Smooth muscle cell (in vitro differentiated cells): ENCODE results near the gene NCOA4. TPM values are rescaled to one million over a fixed set of nuclear protein-coding genes. Genes with fewer than 3 reads are reported as not detected.
"Not testable (repeated sequence)": the region's sequence is repeated elsewhere in the genome, so short reads cannot be mapped to it uniquely, and the experiment has no call there.

Experiments used
- DNase-seq: peaks from one replicate; lab custom pipeline; 2025; ENCODE audit not compliant: unreplicated experiment; lab: John Stamatoyannopoulos, UW
- H2AFZ ChIP-seq: fragments of 200-600 bp; sonication (generic); 2 replicates; pipeline ENCODE4 v1.6.0; 2016; ENCODE audit warnings: antibody characterized with exemption, low read depth, mild to moderate bottlenecking
- H3F3A ChIP-seq: fragments of 200-600 bp; sonication (generic); 2 replicates; pipeline ENCODE4 v1.6.0; 2017; ENCODE audit warnings: antibody characterized with exemption, low read depth
- H3K27ac ChIP-seq: fragments of 200-600 bp; sonication (generic); 2 replicates; pipeline ENCODE4 v1.5.1; 2016; ENCODE audit warnings: low read depth, mild to moderate bottlenecking
- H3K27me3 ChIP-seq: fragments of 200-600 bp; sonication (generic); 2 replicates; pipeline ENCODE4 v1.6.1; 2016; ENCODE audit warnings: low read depth, mild to moderate bottlenecking
- H3K36me3 ChIP-seq: fragments of 200-600 bp; sonication (generic); 2 replicates; pipeline ENCODE4 v1.5.1; 2016; ENCODE audit warnings: low read depth
- H3K4me1 ChIP-seq: fragments of 200-600 bp; sonication (generic); 2 replicates; pipeline ENCODE4 v1.5.1; 2016; ENCODE audit warnings: low read depth
- H3K4me2 ChIP-seq: fragments of 200-600 bp; sonication (generic); 2 replicates; pipeline ENCODE4 v1.6.0; 2016; ENCODE audit warnings: mild to moderate bottlenecking
- H3K4me3 ChIP-seq: fragments of 200-600 bp; sonication (generic); 2 replicates; pipeline ENCODE4 v1.5.1; 2016; ENCODE audit warnings: mild to moderate bottlenecking
- H3K79me2 ChIP-seq: fragments of 200-600 bp; sonication (generic); 2 replicates; pipeline ENCODE4 v1.6.0; 2016; ENCODE audit warnings: low read depth, mild to moderate bottlenecking
- H3K9ac ChIP-seq: fragments of 200-600 bp; sonication (generic); 2 replicates; pipeline ENCODE4 v1.6.0; 2016; ENCODE audit warnings: low read depth
- H3K9me3 ChIP-seq: fragments of 200-600 bp; sonication (generic); replicated peaks from 2 replicates; pipeline ENCODE4 v1.5.1; 2016; ENCODE audit warnings: low read depth
- H4K20me1 ChIP-seq: fragments of 200-600 bp; sonication (generic); 2 replicates; pipeline ENCODE4 v1.6.0; 2016; ENCODE audit warnings: low read depth
- CTCF ChIP-seq: fragments of 200-600 bp; sonication (generic); IDR thresholded peaks from 2 replicates; pipeline ENCODE4 v1.5.1; 2017; ENCODE audit warnings: borderline replicate concordance, mild to moderate bottlenecking, antibody characterized with exemption; ENCODE audit not compliant: insufficient read depth, poor library complexity, severe bottlenecking
- WGBS: methylation state at CpG from one replicate; pipeline ENCODE4 v1.1.7; 2016; ENCODE audit warnings: low lambda C conversion rate; 5-methylcytosine and 5-hydroxymethylcytosine counted together
- polyA plus RNA-seq: library from polyadenylated mRNA; unstranded; fragments of >200 nt; fragmentation: Nextera tagmentation; extraction: Ambion mirVana; gene quantifications from 2 replicates; pipeline ENCODE4 v1.2.1, GENCODE V29; 2016
- total RNA-seq: library from RNA; depleted of rRNA; stranded (reverse); fragments of >200 nt; gene quantifications from 2 replicates; pipeline ENCODE4 v1.2.3, GENCODE V29; 2014

Gene NCOA4
- total and polyA plus RNA-seq, 2 experiments from 2014 or later: 61.3 to 147 TPM

GRCh38 chr10:46001187-46001756, 29.2 kb downstream of the NCOA4 start:
- peaks cover 5% of the 10 kb centered on the region for H3K36me3 ChIP-seq
- H3K4me3 ChIP-seq: no peak overlapping the region

DNA sequence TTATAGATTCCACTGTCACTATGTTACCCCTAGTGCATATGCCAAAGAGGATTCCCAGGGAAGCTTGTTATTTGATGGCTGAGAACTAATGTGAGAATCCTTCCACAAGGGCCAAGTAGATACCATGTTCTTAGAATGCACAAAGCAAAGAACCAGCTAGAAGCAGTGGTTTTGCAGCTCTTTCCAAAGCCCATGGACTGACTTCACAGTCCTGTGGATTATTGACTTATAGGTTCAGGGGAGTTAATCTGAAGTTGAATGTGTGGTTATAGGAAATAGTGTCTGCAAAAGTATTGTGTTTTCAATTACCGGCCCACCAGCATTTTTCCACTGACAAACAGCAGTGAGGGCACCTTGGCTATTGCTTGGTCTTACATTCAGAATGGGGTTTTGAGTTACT, 29.9 kb downstream of the NCOA4 start:
- H3K36me3 ChIP-seq: peaks cover 5% of the 10 kb centered on the region
- H3K9me3 ChIP-seq: no peaks in the 10 kb centered on the region
- H3K27ac ChIP-seq: no peak overlapping the region
- no peaks in the 10 kb centered on the region for H3K27me3 ChIP-seq
- H2AFZ ChIP-seq: no peak overlapping the region
- H3K4me1 ChIP-seq: no peaks in the 10 kb centered on the region
- no peaks in the 10 kb centered on the region for H3K79me2 ChIP-seq
- peaks cover 17% of the 10 kb centered on the region for H4K20me1 ChIP-seq
- 100% methylated on average over 1 of the region's 1 CpG for WGBS
- H3K4me3 ChIP-seq: no peak overlapping the region
- no peaks in the 10 kb centered on the region for H3F3A ChIP-seq
- no peak for TF ChIP-seq CTCF
- no peak overlapping the region for H3K4me2 ChIP-seq
- no peak overlapping the region for H3K9ac ChIP-seq
- no peak for DNase-seq

More at GRCh38 chr10:46001187-46001756, 29.2 kb downstream of the NCOA4 start:
- no peak for TF ChIP-seq CTCF
- no peak for DNase-seq
- Histone ChIP-seq H4K20me1 (peaks cover 24% of the 10 kb centered on the region), H3K79me2 (no peaks in the 10 kb centered on the region), H3K27ac (no peak overlapping the region), H3K9ac (no peak overlapping the region), H3K4me2 (no peak overlapping the region), H3F3A (peaks cover 4% of the 10 kb centered on the region), H3K27me3 (no peaks in the 10 kb centered on the region), H3K9me3 (no peaks in the 10 kb centered on the region), H3K4me1 (no peaks in the 10 kb centered on the region), H2AFZ (no peak overlapping the region)
- whole genome bisulfite sequencing: 75% methylated on average over 5 of the region's 5 CpGs

- H3K4me2 ChIP-seq, H3K36me3 ChIP-seq, H3K27me3 ChIP-seq, H3F3A ChIP-seq, H3K9ac ChIP-seq, H3K79me2 ChIP-seq, H2AFZ ChIP-seq, H3K4me3 ChIP-seq, H3K4me1 ChIP-seq, H3K27ac ChIP-seq, DNase-seq, H3K9me3 ChIP-seq: not testable (repeated sequence)
- 95% methylated on average over 5 of the region's 5 CpGs for WGBS
- H4K20me1 ChIP-seq: peaks cover 14% of the 10 kb centered on the region
Observed at GRCh38 chr10:45999955-46000354, 30.5 kb downstream of the NCOA4 start.

DNA sequence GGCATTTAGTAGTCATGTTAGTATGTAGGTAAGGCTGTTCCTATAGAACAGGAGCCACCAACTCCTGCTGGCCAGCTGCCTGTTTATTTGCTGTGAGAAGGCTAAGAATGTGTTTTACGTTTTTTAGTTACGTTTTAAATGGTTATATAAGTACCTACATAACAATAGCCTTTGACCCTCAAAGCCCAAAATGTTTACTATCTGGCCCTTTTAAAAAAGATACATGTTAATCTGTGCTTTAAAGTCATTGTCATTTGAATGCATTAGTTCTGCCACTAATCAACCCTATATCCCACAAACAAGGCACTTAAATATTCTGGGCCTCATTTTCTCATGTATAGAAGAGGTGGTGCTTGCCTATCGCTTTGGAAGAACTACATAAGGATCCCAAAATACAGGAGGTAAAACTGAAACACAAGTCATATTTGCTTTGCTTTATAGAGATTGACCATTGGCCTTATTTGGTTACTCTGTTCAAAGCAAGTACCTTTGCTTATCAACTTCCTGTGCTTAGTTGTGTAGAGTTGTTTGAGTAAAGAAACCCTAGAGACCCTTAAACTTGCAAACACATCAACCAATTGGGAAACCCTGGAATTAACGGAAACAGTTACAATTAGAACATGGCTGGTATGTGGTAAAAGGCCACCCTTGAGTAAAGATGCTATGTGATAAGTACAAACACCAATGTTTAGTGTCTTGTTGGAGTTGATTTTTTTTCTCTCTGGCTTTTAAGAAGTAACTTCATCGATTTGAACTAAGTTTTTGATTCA, 32.2 kb downstream of the NCOA4 start:
- Histone ChIP-seq H3F3A (no peaks in the 10 kb centered on the region), H3K27me3 (no peaks in the 10 kb centered on the region), H3K4me3 (no peak overlapping the region), H3K9ac (no peak overlapping the region), H3K9me3 (no peaks in the 10 kb centered on the region), H3K36me3 (peaks cover 5% of the 10 kb centered on the region), H2AFZ (no peak overlapping the region), H4K20me1 (peaks cover 18% of the 10 kb centered on the region), H3K79me2 (peaks cover 4% of the 10 kb centered on the region), H3K4me1 (no peaks in the 10 kb centered on the region), H3K4me2 (no peak overlapping the region), H3K27ac (no peak overlapping the region)
- DNase-seq: no peak
- 90% methylated on average over 5 of the region's 5 CpGs for WGBS
- no peak for TF ChIP-seq CTCF
